ENCODE data around the gene SYP.

SYP gene

GRCh38 chrX:49220100-49220499, 20.1 kb upstream of the SYP start:
- no peak for DNase-seq (ENCODE audit: low read depth in 3 of 3)

GRCh38 chrX:49214996-49215526, 15.1 kb upstream of the SYP start:
- DNase-seq (ENCODE audit: low read depth in 3 of 3) = no peak

- no peak for DNase-seq (ENCODE audit: low read depth in 3 of 3)
Observed at GRCh38 chrX:49214416-49214815, 14.4 kb upstream of the SYP start.

GRCh38 chrX:49212861-49213260, 12.9 kb upstream of the SYP start:
- DNase-seq (ENCODE audit: low read depth in 3 of 3) = no peak

- DNase-seq (ENCODE audit: low read depth in 3 of 3) = no peak
Observed at GRCh38 chrX:49212209-49212608, 12.2 kb upstream of the SYP start.

- DNase-seq (ENCODE audit: low read depth in 3 of 3) = no peak
Observed at GRCh38 chrX:49211074-49211473, 11.1 kb upstream of the SYP start.

- no peak for DNase-seq (ENCODE audit: low read depth in 3 of 3)
Observed at GRCh38 chrX:49210406-49210805, 10.4 kb upstream of the SYP start.

- DNase-seq (ENCODE audit: low read depth in 3 of 3) = no peak
Observed at GRCh38 chrX:49209434-49210251, 9.7 kb upstream of the SYP start.

GRCh38 chrX:49208399-49208798, 8.4 kb upstream of the SYP start:
- DNase-seq (ENCODE audit: low read depth in 3 of 3) = no peak

GRCh38 chrX:49206543-49206942, 6.5 kb upstream of the SYP start:
- no peak for DNase-seq (ENCODE audit: low read depth in 3 of 3)

- no peak for DNase-seq (ENCODE audit: low read depth in 3 of 3)
Observed at GRCh38 chrX:49205443-49205842, 5.5 kb upstream of the SYP start.

- no peak for DNase-seq (ENCODE audit: low read depth in 3 of 3)
Observed at GRCh38 chrX:49204709-49205108, 4.7 kb upstream of the SYP start.

GRCh38 chrX:49204017-49204416, 4.0 kb upstream of the SYP start:
- DNase-seq (ENCODE audit: low read depth in 3 of 3) = no peak

- DNase-seq (ENCODE audit: low read depth in 3 of 3) = no peak
Observed at GRCh38 chrX:49203536-49203935, 3.5 kb upstream of the SYP start.

- no peak for DNase-seq (ENCODE audit: low read depth in 3 of 3)
Observed at GRCh38 chrX:49202022-49202421, 2.0 kb upstream of the SYP start.

- no peak for DNase-seq (ENCODE audit: low read depth in 3 of 3)
Observed at GRCh38 chrX:49199315-49199595, 738 bp downstream of the SYP start.

GRCh38 chrX:49198540-49199314, 1.3 kb downstream of the SYP start:
- DNase-seq (ENCODE audit: low read depth in 3 of 3) = no peak

GRCh38 chrX:49197543-49198087, 2.4 kb downstream of the SYP start:
- no peak for DNase-seq (ENCODE audit: low read depth in 3 of 3)

GRCh38 chrX:49193542-49193964, 6.4 kb downstream of the SYP start:
- no peak for DNase-seq (ENCODE audit: low read depth in 3 of 3)

GRCh38 chrX:49192722-49193328, 7.2 kb downstream of the SYP start:
- DNase-seq (ENCODE audit: low read depth in 3 of 3) = no peak

GRCh38 chrX:49191574-49192011, 8.4 kb downstream of the SYP start:
- DNase-seq (ENCODE audit: low read depth in 3 of 3) = no peak

- DNase-seq (ENCODE audit: low read depth in 3 of 3) = peak in 2 of 3 donors; percentile 71 to 79
Observed at GRCh38 chrX:49190821-49191573, 9.0 kb downstream of the SYP start.

Measured in stimulated activated CD4-positive, alpha-beta T cell treated with anti-CD3 and anti-CD28 coated beads, TNF-alpha, amount 100 ng/mL, for 48 hours (primary cell).